ENCODE results near the gene CLEC16A.
"Not testable (repeated sequence)": the region's sequence is repeated elsewhere in the genome, so short reads cannot be mapped to it uniquely, and the experiment has no call there.

Gene CLEC16A

GRCh38 chr16:11101283-11101682 lies 156.9 kb downstream of the CLEC16A start:
- DNase-seq (ENCODE audit: low spot score), result no peak

- no peak for DNase-seq (ENCODE audit: low spot score)
Observed at GRCh38 chr16:11101695-11102522, 157.5 kb downstream of the CLEC16A start.

GRCh38 chr16:11102523-11102898 lies 158.1 kb downstream of the CLEC16A start:
- no peak for DNase-seq (ENCODE audit: low spot score)

DNA sequence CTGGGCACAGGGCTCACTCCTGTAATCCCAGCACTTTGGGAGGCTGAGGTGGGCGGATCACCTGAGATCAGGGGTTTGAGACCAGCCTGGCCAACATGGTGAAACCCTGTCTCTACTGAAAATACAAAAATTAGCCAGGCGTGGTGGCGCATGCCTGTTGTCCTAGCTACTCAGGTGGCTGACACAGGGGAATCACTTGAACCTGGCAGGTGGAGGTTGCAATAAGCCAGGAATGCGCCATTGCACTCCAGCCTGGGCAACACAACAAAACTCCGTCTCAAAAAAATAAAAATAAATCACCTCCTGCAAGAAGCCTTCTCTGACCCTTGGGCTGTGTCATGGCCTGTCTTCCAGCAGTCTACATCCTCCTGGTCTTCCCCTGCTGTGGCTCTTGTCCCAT lies 158.9 kb downstream of the CLEC16A start:
- DNase-seq (ENCODE audit: low spot score), result not testable (repeated sequence)

DNA sequence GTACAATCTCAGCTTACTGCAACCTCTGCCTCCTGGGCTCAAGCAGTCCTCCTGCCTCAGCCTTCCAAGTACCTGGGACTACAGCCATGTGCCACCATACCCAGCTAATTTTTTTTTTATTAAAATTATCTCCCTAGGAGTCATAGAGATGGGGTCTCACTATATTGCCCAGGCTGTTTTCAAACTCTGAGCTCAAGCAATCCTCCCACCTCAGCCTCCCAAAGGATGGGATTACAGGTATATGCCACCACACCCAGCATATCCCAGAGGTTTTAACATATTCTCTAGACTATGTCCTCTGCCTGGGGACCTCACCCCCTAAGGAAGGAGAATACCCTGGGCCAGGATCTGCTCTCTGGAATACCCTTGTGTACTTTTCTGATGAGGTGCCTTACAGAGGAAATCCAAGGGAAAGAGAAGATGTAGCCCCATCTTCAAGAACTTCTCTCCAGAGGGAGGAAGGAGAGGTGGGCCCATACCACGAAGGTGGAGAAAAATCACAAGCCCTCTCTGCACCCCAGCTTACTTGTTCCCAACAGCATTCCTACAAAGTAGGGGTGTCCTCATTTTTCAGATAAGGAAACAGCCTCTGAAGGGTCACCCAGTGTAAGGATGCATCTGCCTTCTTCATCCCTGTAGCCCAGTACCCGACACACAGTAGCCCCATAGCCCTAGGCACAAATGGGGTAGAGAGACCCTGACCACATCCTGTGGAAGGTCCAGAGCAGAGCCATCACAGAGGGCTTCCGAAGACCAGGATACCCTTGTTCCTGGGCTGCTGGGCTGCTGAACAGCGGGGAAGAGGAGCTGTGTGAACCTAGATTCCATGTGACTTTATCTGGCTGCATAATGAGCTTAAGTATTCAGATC lies 160.0 kb downstream of the CLEC16A start:
- DNase-seq (ENCODE audit: low spot score), result no peak

DNA sequence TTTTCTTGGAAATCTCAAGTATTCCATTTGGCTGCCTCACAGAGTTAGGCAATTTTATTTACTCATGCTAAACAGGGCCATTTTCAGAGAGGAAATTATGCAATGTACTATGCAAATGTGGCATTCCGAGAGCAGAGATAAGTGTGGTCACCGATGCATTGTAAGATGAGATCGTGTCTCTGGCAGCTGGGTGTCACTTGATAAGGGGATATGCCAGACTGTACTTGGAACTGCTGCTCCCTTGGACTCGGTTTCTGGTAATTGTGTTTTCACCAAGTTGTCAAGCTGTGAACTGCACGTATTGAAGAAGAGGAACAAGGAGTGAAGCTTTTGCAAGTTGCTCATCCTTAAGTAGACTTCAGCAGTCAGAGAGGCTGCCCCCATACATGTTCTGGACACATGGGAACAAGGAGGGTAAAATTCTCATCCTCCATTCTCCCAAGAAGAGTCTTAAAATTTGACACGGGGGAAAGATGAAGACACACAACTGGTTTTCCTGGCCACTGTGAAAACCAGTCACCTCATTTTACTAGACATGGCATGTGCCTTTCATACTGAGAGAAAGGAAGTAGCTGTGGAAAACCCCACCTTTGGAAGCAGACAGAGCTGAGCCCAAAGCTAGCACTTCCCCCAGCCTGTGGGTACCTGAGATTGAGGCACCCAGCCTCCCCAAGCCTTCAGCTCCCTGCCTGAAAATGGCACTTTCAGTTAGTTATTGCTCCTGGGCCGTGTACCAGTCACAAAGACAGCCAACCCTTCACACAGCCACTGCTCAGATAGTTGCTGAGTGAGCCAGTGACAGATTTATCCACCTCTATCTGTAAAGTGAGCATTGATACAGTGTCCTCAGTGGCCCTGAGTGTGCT lies 160.9 kb downstream of the CLEC16A start:
- DNase-seq (ENCODE audit: low spot score), result no peak

DNA sequence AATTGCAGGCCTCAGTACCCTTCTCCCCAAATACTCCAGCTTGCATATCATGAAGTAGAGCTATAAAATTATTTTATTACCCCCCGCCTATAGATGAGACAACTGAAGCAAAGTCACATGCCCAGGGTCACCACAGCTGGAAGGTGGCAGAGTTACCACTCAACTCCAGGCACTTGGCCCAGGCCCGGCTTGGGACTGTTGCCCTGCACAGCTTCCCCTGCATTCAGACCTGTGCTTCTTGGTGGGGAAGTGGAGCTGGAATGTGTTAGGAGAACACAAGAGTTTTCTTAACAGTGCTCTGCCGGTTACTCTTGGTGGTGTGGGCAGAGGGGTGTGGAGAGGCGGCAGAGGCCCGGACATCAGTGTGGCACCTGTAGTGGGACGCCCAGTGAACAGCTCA lies 162.4 kb downstream of the CLEC16A start:
- no peak for DNase-seq (ENCODE audit: low spot score)

- DNase-seq (ENCODE audit: low spot score), result no peak
Observed at GRCh38 chr16:11107780-11108465, 163.6 kb downstream of the CLEC16A start.

DNA sequence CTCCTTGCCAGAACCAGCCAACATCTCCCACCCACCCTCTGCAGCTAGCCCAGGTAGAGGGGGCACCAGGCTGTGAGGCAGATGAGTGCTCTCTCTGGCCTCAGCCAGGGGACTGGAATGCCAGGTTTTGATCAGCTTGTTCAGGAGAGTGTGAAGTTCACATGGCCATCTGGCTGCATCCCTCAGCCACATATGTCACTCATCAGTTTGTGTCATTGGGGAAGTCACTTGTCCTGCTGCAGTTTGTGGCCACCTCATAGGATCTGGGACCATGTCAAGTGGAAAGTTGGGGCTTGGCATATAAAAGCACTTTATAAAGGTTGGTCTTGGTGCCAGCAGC lies 164.1 kb downstream of the CLEC16A start:
- no peak for DNase-seq (ENCODE audit: low spot score)

GRCh38 chr16:11109566-11109965 lies 165.2 kb downstream of the CLEC16A start:
- DNase-seq (ENCODE audit: low spot score), result no peak

- DNase-seq (ENCODE audit: low spot score), result no peak
Observed at GRCh38 chr16:11111150-11111549, 166.8 kb downstream of the CLEC16A start.

DNA sequence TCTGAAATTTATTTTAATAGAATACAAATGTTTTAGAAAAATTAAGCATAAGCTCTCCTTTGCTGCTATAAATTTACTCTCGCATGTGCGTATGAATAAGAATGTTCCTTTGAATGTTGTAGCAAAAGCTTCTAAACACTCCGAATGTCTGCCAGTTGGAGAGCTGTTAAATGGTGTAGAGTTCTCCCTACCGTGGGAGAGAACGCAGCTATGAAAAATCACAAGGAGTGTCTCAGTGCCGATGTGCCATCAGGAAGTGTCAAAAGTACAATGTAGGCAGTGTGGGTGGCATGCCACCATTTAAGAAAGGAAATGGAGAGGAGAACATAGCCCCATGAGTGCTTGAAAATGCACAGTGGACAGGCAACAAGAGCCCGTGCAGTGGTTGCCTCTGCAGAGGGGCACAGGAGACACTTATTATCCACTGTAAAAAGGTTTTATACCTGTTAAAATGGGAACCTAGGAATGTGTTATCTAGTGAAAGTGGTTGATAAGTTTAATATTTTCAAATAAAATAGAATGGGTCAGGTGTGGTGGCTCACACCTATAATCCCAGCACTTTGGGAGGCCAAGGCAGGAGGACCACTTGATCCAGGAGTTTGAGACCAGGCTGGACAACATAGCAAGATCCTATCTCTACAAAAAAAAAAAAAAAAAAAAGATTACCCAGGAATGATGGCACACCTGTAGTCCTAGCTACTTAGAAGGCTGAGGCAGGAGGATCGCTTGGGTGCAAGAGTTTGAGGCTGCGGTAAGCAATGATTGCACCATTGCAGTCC lies 167.7 kb downstream of the CLEC16A start:
- DNase-seq (ENCODE audit: low spot score), result no peak

DNA sequence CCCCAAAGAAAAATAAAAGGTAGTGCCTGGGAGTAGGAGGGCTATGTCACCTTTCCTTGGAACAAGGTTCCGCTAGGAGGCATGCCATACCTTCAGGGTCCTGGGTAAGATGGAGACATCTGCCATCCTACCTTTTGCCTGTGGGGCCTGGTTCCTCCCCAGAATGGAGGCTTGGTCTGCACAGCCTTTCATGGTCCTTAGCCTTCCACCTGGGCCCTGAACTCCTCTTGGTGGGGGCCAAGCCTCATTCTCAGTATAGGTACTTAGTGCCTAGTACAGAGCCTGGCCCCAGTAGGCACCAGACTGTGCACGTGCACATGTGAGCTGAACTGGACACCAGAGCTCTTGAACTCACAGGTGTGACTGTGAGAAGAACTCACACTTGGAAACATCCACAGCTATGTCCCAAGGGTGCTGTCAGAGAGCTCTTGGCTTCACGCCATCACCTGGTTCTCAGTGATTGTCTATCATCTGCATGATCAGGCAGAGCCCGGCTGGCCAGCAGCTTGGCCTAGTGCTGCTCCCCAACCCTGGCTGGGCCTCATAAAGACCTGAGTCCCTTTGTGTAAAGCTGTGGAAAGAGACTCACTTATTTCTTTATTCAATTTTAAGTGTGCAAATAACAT lies 168.5 kb downstream of the CLEC16A start:
- DNase-seq (ENCODE audit: low spot score), result peak; percentile 57

DNA sequence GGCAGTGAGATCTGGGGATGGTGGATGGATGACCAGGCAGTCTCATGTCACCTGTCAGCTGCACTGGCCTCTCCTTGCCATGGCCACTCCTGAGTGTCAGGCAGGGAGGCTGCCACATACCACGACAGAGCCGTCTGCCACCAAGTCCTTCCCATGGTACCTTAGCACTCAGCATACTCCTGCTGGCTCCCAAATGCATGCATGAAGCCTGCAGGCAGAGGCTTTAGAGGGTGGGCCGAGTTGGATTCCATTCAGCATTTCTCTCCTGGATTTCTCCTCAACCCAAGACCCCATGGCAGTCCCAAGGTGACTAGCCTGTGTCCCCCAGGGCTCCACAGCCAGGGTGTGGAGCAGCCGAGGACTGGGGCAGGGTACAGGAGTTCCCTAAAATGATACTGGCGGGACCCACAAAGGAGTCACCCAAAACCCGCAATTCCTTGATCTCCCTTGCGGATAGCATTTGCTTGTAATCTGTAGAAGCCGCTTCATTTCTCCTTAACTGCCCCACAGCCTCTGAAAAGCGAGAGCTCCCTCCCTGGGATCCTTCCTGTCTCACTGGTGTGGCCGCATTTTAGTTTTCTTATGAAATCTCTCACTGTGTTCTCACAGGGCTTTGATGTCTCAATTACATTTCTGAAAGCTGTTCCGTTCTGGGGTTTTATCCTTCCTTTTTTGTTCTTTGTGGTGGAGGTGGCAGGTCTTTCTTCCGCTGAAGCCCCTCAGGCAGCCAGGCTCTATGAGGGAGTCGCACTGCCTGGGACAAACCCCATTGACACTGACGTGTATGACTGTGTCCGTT lies 170.2 kb downstream of the CLEC16A start:
- DNase-seq (ENCODE audit: low spot score), result no peak

DNA sequence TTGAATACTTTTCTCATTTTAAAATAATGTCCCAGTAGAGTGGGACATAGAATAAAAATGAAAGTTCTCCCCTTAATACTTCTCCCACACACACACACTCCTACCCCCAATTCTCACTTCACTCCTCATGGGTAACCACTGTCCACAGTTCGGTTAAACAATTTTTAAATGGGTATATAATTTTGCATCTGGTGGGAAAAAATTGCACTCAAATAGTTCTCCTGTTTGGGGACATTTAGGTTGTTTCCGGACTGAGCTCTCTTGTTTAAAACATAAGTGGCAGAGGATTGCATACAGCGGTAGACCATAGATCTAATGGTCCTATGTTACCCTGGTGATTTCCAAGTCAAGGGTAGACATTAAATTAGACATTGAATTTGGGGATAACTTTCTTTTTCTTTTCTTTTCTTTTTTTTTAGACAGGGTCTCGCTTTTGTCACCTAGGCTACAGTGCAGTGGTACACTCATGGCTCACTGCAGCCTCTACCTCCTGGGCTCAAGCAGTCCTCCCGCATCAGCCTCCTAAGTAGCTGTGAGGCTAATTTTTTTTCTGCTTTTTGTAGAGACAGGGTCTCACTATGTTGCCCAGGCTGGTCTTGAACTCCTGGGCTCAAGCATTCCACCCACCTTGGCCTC lies 173.3 kb downstream of the CLEC16A start:
- no peak for DNase-seq (ENCODE audit: low spot score)

DNA sequence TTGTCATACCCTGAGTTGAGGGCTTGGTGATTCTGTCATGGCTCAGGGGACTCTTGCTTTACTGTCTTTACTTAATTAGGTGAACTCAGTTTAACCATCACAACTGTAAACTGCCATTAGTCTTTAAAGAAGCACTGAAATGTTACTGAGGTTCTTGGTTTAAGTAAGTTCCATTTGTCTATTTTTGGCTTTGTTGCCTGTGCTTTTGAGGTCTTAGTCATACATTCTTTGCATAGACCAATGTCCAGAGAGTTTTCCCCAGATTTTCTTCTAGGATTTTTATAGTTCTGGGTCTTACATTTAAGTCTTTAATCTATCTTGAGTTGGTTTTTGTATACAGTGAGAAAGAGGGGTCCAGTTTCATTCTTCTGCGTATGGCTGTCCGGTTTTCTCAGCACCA lies 174.1 kb downstream of the CLEC16A start:
- no peak for DNase-seq (ENCODE audit: low spot score)

- DNase-seq (ENCODE audit: low spot score), result no peak
Observed at GRCh38 chr16:11121083-11121608, 176.8 kb downstream of the CLEC16A start.

GRCh38 chr16:11121914-11122692 lies 177.7 kb downstream of the CLEC16A start:
- DNase-seq (ENCODE audit: low spot score), result no peak

All from left forelimb (tissue), 1 donor.